Activated CD4-positive, alpha-beta T cell treated with anti-CD3 and anti-CD28 coated beads for 36 hours (primary cell): ENCODE data around the gene NECAP2. TPM values are rescaled to one million over a fixed set of nuclear protein-coding genes. Genes with fewer than 3 reads are reported as not detected.
"Not testable (repeated sequence)": the region's sequence is repeated elsewhere in the genome, so short reads cannot be mapped to it uniquely, and the experiment has no call there.

Source experiments
- ATAC-seq: fragments of 200-7000 bp; cut with Tn5 transposase; one replicate; pipeline ENCODE4 v1.10.0; 2021; ENCODE audit warnings: mild to moderate bottlenecking, moderate library complexity
- CTCF ChIA-PET: fragments of 350-600 bp; sonication (Branson Sonifier 250); formaldehyde crosslinking; loops from one replicate; lab custom pipeline; 2021; ENCODE audit warnings: antibody characterized with exemption; lab: Charles Lee
- POLR2A ChIA-PET: fragments of 350-600 bp; sonication (Branson Sonifier 250); formaldehyde crosslinking; loops from one replicate; lab custom pipeline; 2021; ENCODE audit warnings: antibody characterized with exemption, inconsistent platforms; lab: Charles Lee
- DNase-seq: peaks from one replicate; pipeline ENCODE4 v3.0.0-alpha.2; 2020
- H3K27ac Mint-ChIP-seq: one replicate; pipeline ENCODE4 v1.8.0; 2021; ENCODE audit warnings: mixed read lengths
- H3K27me3 Mint-ChIP-seq: one replicate; pipeline ENCODE4 v1.8.0; 2021; ENCODE audit warnings: mixed read lengths
- H3K36me3 Mint-ChIP-seq: one replicate; pipeline ENCODE4 v1.8.0; 2021; ENCODE audit warnings: low read depth, mixed read lengths
- H3K4me1 Mint-ChIP-seq: one replicate; pipeline ENCODE4 v1.8.0; 2021; ENCODE audit warnings: mixed read lengths
- H3K4me3 Mint-ChIP-seq: one replicate; pipeline ENCODE4 v1.8.0; 2021; ENCODE audit warnings: mild to moderate bottlenecking, moderate library complexity, mixed read lengths
- H3K9me3 Mint-ChIP-seq: one replicate; pipeline ENCODE4 v1.8.0; 2021; ENCODE audit warnings: low read depth, mixed read lengths
- intact Hi-C, 2 experiments: fragments of 100-400 bp; cut with DNase I in 1 of 2; cut with micrococcal nuclease in 1 of 2; formaldehyde crosslinking; loops; one replicate each; pipeline versions ENCODE4 v1.14.2 to v1.15.1; 2022 to 2024; cut with DNase I, micrococcal nuclease
- total RNA-seq, 2 experiments: library from RNA; stranded (reverse); gene quantifications; one replicate each; pipeline ENCODE4 v1.2.3, GENCODE V29; 2021

NECAP2 gene
- total RNA-seq, 2 experiments from 2014 or later: 46.5 to 54.2 TPM

GRCh38 chr1:16459352-16459925 is 18.9 kb downstream of the NECAP2 start:
- no peaks in the 10 kb centered on the region for H3K4me1 Mint-ChIP-seq
- H3K27ac Mint-ChIP-seq: no peak overlapping the region
- H3K36me3 Mint-ChIP-seq: peaks cover 53% of the 10 kb centered on the region
- ATAC-seq: no peak
- H3K9me3 Mint-ChIP-seq: no peaks in the 10 kb centered on the region
- intact Hi-C loops: no loop called here
- POLR2A ChIA-PET: no interaction called here
- H3K27me3 Mint-ChIP-seq: no peaks in the 10 kb centered on the region
- no peak for DNase-seq
- CTCF ChIA-PET: interaction anchor here (0.7 to 1.3 kb wide), 3 partner anchors 11 to 149 kb away, joined by 3 to 4 read pairs (median 4); partner anchors contain the start of gene NECAP2
- no peak overlapping the region for H3K4me3 Mint-ChIP-seq

- H3K9me3 Mint-ChIP-seq: no peaks in the 10 kb centered on the region
- H3K27ac Mint-ChIP-seq: no peak overlapping the region
- intact Hi-C loops: no loop called here
- H3K27me3 Mint-ChIP-seq: no peaks in the 10 kb centered on the region
- no peak overlapping the region for H3K4me3 Mint-ChIP-seq
- CTCF ChIA-PET: interaction anchor here (0.9 kb wide), 1 partner anchor 10 kb away, joined by 3 read pairs; no protein-coding TSS in a partner anchor
- DNase-seq (no peak), ATAC-seq (no peak)
- H3K36me3 Mint-ChIP-seq: peaks cover 39% of the 10 kb centered on the region
- no peaks in the 10 kb centered on the region for H3K4me1 Mint-ChIP-seq
- POLR2A ChIA-PET: no interaction called here
Observed at GRCh38 chr1:16461681-16462080, 21.2 kb downstream of the NECAP2 start.

DNA sequence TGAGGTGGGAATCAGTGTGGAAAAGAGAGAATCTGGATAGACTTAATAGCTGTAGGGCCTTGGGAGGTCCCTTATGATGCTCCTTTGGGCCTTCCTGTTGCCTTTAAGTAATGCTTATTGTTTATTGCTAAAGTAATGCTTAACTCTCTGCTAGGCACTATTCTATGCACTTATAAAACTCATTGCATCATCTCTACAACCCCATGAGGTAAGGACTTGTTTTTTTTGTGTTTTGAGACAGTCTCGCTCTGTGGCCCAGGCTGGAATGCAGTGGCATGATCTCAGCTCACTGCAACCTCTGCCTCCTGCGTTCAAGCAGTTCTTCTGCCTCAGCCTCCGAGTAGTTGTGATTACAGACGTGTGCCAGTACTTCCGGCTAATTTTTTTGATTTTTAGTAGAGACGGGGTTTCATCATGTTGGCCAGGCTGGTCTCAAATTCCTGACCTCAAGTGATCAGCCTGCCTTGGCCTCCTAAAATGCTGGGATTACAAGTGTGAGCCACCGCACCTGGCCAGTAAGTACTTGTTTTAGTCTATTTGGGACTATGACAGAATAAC is 22.3 kb downstream of the NECAP2 start:
- peaks cover 42% of the 10 kb centered on the region for H3K36me3 Mint-ChIP-seq
- H3K4me3 Mint-ChIP-seq: no peak overlapping the region
- H3K27me3 Mint-ChIP-seq: no peaks in the 10 kb centered on the region
- CTCF ChIA-PET: interaction anchor here (0.6 kb wide), 1 partner anchor 388 kb away, joined by 4 read pairs; no protein-coding TSS in a partner anchor
- no peak overlapping the region for H3K27ac Mint-ChIP-seq
- no peaks in the 10 kb centered on the region for H3K4me1 Mint-ChIP-seq
- H3K9me3 Mint-ChIP-seq: no peaks in the 10 kb centered on the region
- POLR2A ChIA-PET: no interaction called here
- DNase-seq (no peak), ATAC-seq (no peak)
- intact Hi-C loops: no loop called here

DNA sequence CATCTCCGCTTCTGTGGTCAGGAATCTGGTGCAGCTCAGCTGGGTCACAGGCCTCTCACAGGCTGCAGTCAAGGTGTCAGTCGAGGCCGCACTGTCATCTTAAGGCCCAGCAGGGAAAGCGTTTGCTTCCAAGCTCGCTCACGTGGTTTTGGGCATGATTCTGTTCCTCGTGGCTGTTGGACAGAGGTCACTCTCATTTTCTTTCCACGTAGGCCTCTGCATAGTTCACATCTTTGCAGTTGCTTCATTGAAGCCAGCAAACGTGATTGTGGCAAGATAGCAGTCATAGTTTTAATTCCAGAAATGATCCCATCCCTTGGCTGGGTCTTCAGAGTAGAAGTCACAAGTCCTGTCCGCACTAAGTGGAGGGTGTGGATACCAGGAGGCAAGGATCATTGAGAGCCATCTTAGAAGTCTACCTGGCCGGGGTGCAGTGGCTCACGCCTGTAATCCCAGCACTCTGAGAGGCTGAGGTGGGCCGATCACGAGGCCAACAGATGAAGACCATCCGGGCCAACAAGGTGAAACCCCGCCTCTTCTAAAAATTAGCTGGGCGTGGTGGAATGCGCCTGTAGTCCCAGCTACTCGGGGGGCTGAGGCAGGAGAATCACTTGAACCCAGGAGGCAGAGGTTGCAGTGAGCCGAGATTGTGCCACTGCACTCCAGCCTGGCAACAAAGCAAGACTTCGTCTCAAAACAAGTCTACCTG is 24.5 kb downstream of the NECAP2 start:
- POLR2A ChIA-PET: no interaction called here
- intact Hi-C loops: no loop called here
- H3K27me3 Mint-ChIP-seq: no peaks in the 10 kb centered on the region
- no peak overlapping the region for H3K27ac Mint-ChIP-seq
- DNase-seq (no peak), ATAC-seq (no peak)
- H3K4me3 Mint-ChIP-seq: no peak overlapping the region
- H3K36me3 Mint-ChIP-seq: peaks cover 29% of the 10 kb centered on the region
- no peaks in the 10 kb centered on the region for H3K9me3 Mint-ChIP-seq
- CTCF ChIA-PET: no interaction called here
- H3K4me1 Mint-ChIP-seq: peaks cover 2% of the 10 kb centered on the region

GRCh38 chr1:16468558-16468957 is 28.0 kb downstream of the NECAP2 start:
- Mint-ChIP-seq H3K36me3 (peaks cover 11% of the 10 kb centered on the region), H3K4me3 (no peak overlapping the region), H3K9me3 (no peaks in the 10 kb centered on the region), H3K4me1 (peaks cover 6% of the 10 kb centered on the region), H3K27ac (no peak overlapping the region), H3K27me3 (no peaks in the 10 kb centered on the region)
- intact Hi-C loops: no loop called here
- ChIA-PET POLR2A (no interaction called here), CTCF (no interaction called here)
- ATAC-seq: no peak
- no peak for DNase-seq

- CTCF ChIA-PET: interaction anchor here (1.1 kb wide), 1 partner anchor 125 kb away, joined by 3 read pairs; no protein-coding TSS in a partner anchor
- H3K27ac Mint-ChIP-seq: no peak overlapping the region
- peaks cover 4% of the 10 kb centered on the region for H3K4me1 Mint-ChIP-seq
Observed at GRCh38 chr1:16474166-16474800, 33.8 kb downstream of the NECAP2 start.

DNA sequence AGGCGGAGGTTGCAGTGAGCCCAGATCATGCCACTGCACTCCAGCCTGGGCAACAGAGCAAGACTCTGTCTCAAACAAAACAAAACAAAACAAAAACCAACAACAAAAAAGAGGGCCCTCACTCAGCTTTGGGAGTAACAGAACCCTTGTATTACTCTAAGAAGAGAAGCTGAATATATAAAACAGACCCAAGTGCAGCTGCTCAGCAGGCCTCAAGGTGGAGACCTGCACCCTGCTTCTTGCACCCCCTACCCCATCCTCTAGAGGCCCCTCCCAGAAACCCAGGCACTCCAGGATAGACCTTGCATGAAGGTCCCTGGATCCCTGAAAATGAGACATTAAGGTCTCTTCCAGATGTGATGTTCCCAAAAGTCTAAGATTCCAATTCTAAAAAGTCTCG is 34.4 kb downstream of the NECAP2 start:
- H3K4me1 Mint-ChIP-seq, H3K27ac Mint-ChIP-seq, POLR2A ChIA-PET, H3K36me3 Mint-ChIP-seq, intact Hi-C loops, H3K4me3 Mint-ChIP-seq, H3K9me3 Mint-ChIP-seq, H3K27me3 Mint-ChIP-seq: not testable (repeated sequence)
- CTCF ChIA-PET: interaction anchor here (1.1 kb wide), 1 partner anchor 125 kb away, joined by 3 read pairs; no protein-coding TSS in a partner anchor
- DNase-seq (peak; percentile 16), ATAC-seq (peak; percentile 74)

More at GRCh38 chr1:16474166-16474800, 33.8 kb downstream of the NECAP2 start:
- Mint-ChIP-seq H3K9me3 (no peaks in the 10 kb centered on the region), H3K4me3 (no peak overlapping the region), H3K36me3 (peaks cover 7% of the 10 kb centered on the region), H3K27me3 (no peaks in the 10 kb centered on the region)
- POLR2A ChIA-PET: no interaction called here
- DNase-seq: no peak
- intact Hi-C loops: no loop called here
- ATAC-seq: no peak

DNA sequence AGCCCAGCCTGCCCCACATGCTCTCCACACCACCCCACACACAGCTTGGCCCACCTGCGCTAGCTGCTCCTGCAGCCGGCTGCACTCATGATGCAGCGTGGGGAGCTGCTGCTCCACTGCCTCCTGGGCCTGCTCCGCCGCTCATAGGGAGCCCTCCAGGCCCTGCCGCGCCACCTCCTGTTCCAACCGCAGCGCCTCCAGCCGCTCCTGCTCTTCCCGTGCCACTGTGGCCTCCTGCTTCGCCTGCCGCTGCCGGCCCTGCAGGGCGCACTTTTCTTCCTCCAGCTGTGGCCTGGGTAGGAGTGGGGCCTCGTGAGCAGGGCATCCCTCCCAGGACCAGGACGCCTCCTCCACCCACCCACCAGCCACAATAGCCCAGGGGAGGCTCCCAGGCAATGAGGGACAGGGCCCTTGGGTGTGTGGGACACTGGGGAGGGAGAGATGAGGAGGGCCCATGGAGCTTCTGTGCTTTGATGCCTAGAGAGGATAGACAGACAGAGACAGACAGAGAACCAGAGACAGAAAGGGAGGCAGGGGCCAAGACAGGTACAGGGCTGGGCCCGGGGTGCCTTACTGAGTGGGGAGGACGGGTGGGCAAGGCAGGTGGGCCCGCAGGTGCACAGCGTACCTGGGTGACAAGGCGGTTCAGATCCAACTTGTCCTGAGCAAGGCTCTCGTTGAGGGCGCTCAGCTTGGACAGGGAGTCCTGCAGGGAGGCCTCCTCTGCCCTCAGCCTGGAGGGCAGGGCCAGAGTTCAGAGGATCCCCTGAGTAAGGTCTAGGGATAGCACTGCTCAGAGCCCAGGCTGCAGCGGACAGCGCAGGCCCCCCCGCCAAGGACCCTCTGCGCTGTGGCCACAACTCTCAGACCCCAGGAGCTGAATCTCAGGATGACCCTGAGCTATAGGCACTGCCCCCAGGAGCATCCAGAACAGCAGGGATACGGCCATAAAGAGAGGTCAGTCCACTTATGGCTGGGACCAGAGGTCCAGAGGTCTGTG is 35.5 kb downstream of the NECAP2 start:
- POLR2A ChIA-PET, H3K4me1 Mint-ChIP-seq, intact Hi-C loops, H3K9me3 Mint-ChIP-seq, H3K27ac Mint-ChIP-seq, H3K4me3 Mint-ChIP-seq, DNase-seq, H3K27me3 Mint-ChIP-seq, CTCF ChIA-PET, ATAC-seq: not testable (repeated sequence)
- peaks cover 10% of the 10 kb centered on the region for H3K36me3 Mint-ChIP-seq

- CTCF ChIA-PET: interaction anchor here (1.0 kb wide), 1 partner anchor 24 kb away, joined by 3 read pairs; no protein-coding TSS in a partner anchor
- H3K27me3 Mint-ChIP-seq: no peaks in the 10 kb centered on the region
- intact Hi-C loops: no loop called here
- no peaks in the 10 kb centered on the region for H3K9me3 Mint-ChIP-seq
- POLR2A ChIA-PET: interaction anchor here (0.6 kb wide), 1 partner anchor 26 kb away, joined by 3 read pairs; no protein-coding TSS in a partner anchor
- peaks cover 16% of the 10 kb centered on the region for H3K36me3 Mint-ChIP-seq
- DNase-seq (no peak), ATAC-seq (no peak)
- no peak overlapping the region for H3K4me3 Mint-ChIP-seq
- peaks cover 4% of the 10 kb centered on the region for H3K4me1 Mint-ChIP-seq
- H3K27ac Mint-ChIP-seq: no peak overlapping the region
Observed at GRCh38 chr1:16478091-16478490, 37.6 kb downstream of the NECAP2 start.

DNA sequence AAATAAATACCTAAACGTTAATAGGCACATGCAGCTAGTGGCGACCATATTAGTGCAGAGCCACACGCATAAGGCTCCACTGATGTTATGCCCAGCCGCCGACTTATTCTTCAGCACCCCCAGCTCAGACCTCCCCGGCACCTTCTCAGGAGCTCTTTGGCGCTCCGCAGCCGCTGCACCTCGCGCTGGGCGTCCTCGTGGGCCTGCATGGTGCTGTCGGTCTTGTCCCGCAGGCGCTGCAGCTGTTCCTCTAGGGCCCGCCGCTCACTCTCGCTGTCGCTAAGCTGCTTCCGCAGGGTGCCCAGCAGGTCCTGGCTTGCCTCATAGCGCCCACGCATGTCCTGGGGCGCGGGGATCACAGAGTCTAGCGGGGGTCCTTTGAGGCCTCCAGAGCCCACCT is 42.6 kb downstream of the NECAP2 start:
- H3K27ac Mint-ChIP-seq, POLR2A ChIA-PET, ATAC-seq, CTCF ChIA-PET, H3K27me3 Mint-ChIP-seq, H3K9me3 Mint-ChIP-seq, intact Hi-C loops, H3K4me1 Mint-ChIP-seq, DNase-seq, H3K4me3 Mint-ChIP-seq: not testable (repeated sequence)
- H3K36me3 Mint-ChIP-seq: peaks cover 11% of the 10 kb centered on the region
